Spleen (tissue), 13 donors: ENCODE measurements around the gene G6PC3. TPM values are rescaled to one million over a fixed set of nuclear protein-coding genes. Genes with fewer than 3 reads are reported as not detected.
A peak's percentile ranks its signal among the peaks of the same experiment; 100 is the strongest.
"Not testable (repeated sequence)": the region's sequence is repeated elsewhere in the genome, so short reads cannot be mapped to it uniquely, and the experiment has no call there.

ENCODE experiments used
- DNase-seq: peaks from one replicate; pipeline ENCODE4 v3.0.0-alpha.2; 2020
- H3K27ac ChIP-seq, 8 donors: fragments of 200-600 bp; sonication (generic) in 7 of 8; 1 replicate in 4 of 8; 2 replicates in 4 of 8; pipeline versions ENCODE4 v1.5.0 to v1.8.0; 2016 to 2021; ENCODE audit warnings: inconsistent platforms in 4 of 8, mild to moderate bottlenecking in 4 of 8, moderate library complexity in 1 of 8
- H3K27me3 ChIP-seq, 7 donors: fragments of 200-600 bp; sonication (generic) in 6 of 7; replicated peaks in 1 of 7; 1 replicate in 4 of 7; 2 replicates in 3 of 7; pipeline versions ENCODE4 v1.5.0 to v1.8.0; 2016 to 2021; ENCODE audit warnings: inconsistent platforms in 3 of 7, mild to moderate bottlenecking in 1 of 7
- H3K36me3 ChIP-seq, 6 donors: fragments of 200-600 bp; sonication (generic) in 5 of 6; 1 replicate in 4 of 6; 2 replicates in 2 of 6; pipeline versions ENCODE4 v1.5.0 to v1.8.0; 2016 to 2021; ENCODE audit warnings: inconsistent platforms in 2 of 6
- H3K4me1 ChIP-seq, 6 donors: fragments of 200-600 bp; sonication (generic) in 5 of 6; 1 replicate in 3 of 6; 2 replicates in 3 of 6; pipeline versions ENCODE4 v1.5.0 to v1.8.0; 2016 to 2021; ENCODE audit warnings: inconsistent platforms in 3 of 6
- H3K4me3 ChIP-seq, 8 donors: fragments of 200-600 bp; sonication (generic) in 7 of 8; 1 replicate in 4 of 8; 2 replicates in 4 of 8; pipeline versions ENCODE4 v1.5.0 to v1.8.0; 2016 to 2021; ENCODE audit warnings: inconsistent platforms in 4 of 8, mild to moderate bottlenecking in 4 of 8, moderate library complexity in 2 of 8
- H3K9me3 ChIP-seq, 8 donors: fragments of 200-600 bp; sonication (generic) in 7 of 8; 1 replicate in 4 of 8; 2 replicates in 4 of 8; pipeline versions ENCODE4 v1.5.0 to v1.8.0; 2016 to 2021; ENCODE audit warnings: inconsistent platforms in 4 of 8
- CTCF ChIP-seq, 11 experiments: fragments of 200-600 bp in 7 of 11; fragments of 450-650 bp in 4 of 11; sonication (generic) in 4 of 11; IDR thresholded peaks in 8 of 11; conservative IDR thresholded peaks in 3 of 11; 1 replicate in 7 of 11; 2 replicates in 4 of 11; pipeline versions ENCODE4 v1.4.0 to v1.8.0; 2016 to 2021; ENCODE audit warnings: antibody characterized with exemption in 11 of 11, inconsistent platforms in 4 of 11, mild to moderate bottlenecking in 1 of 11
- POLR2A ChIP-seq, 3 donors: fragments of 450-650 bp; IDR thresholded peaks; one replicate each; pipeline ENCODE4 v1.5.1; 2017; ENCODE audit warnings: antibody characterized with exemption in 3 of 3, mild to moderate bottlenecking in 1 of 3
- POLR2AphosphoS5 ChIP-seq, 3 donors: sonication (generic); formaldehyde crosslinking; IDR thresholded peaks; one replicate each; pipeline ENCODE4 v1.5.1; 2017; ENCODE audit warnings: antibody characterized with exemption in 3 of 3
- WGBS, 5 donors: extraction: QIAGEN DNeasy Blood & Tissue Kit in 3 of 5; methylation state at CpG; one replicate each; pipeline versions ENCODE4 v1.1.5 to v1.1.7; 2013 to 2018; 5-methylcytosine and 5-hydroxymethylcytosine counted together
- intact Hi-C: fragments of 100-400 bp; cut with DNase I; formaldehyde crosslinking; loops from one replicate; pipeline ENCODE4 v1.15.0; 2023; ENCODE audit warnings: low total_unique reads
- long read RNA-seq, 2 donors: transcript quantifications; one replicate each; lab custom pipeline, GENCODE V29; 2026
- polyA plus RNA-seq, 3 donors: library from polyadenylated mRNA; stranded (reverse); fragments of 200-250 nt; gene quantifications; one replicate each; pipeline ENCODE4 v1.2.1, GENCODE V29; 2013
- total RNA-seq, 7 donors: library from RNA; depleted of rRNA in 3 of 7; stranded (reverse); fragments of >200 nt in 3 of 7; fragmentation: NEBNext Ultra II Directional in 4 of 7; extraction: Animal tissue kit (Norgen Biotek cat#: 25700) in 4 of 7; gene quantifications; one replicate each; pipeline versions ENCODE4 v1.1.0 to v1.2.1, GENCODE V29; 2016 to 2021
- donor health status: healthy with polysubstance abuse.
- donor health status: DM: no; HTN: no; CAD: no; lungs with moderate emphysema.
- donor health status: DM: no; HTN: no; CAD: no.
- donor health status: Bipolar disorder and iron deficiency.
- donor health status: healthy.
- donor health status: DM: no; HTN: no; CAD: no.
- donor health status: DM: yes; HTN: yes; CAD: no.

G6PC3 gene
- total RNA-seq (10 to 100 TPM; 24.9 to 49.2 (median 39.2) TPM), polyA plus RNA-seq (10 to 100 TPM; 28.9 to 36.8 (median 35.9) TPM)
- long read RNA-seq, donor 1, transcript G6PC3-201 (6 exons, 1,533 nt), result major isoform, 16 of 21 reads
- long read RNA-seq, donor 1, partial matches to known transcripts, result 0 of 21 reads
- long read RNA-seq, donor 1, other reads (novel, unspliced or antisense), result 0 of 21 reads
- long read RNA-seq, donor 2, transcript G6PC3-201 (6 exons, 1,533 nt), result major isoform, 18 of 21 reads
- long read RNA-seq, donor 2, partial matches to known transcripts, result 0 of 21 reads
- long read RNA-seq, donor 2, other reads (novel, unspliced or antisense), result 0 of 21 reads

GRCh38 chr17:44070455-44071197 is at the start of gene G6PC3:
TSS of gene G6PC3 (plus strand) at chr17:44070735. CDS start at chr17:44070966, 231 bp downstream.
- Histone ChIP-seq H3K4me1 (peaks cover 16 to 75% (median 38%) of the 10 kb centered on the region in 6 donors), H3K4me3 (peak within 1 kb of the TSS; percentile 60 to 96 (median 80)), H3K27me3 (no peaks in the 10 kb centered on the region), H3K27ac (peak within 1 kb of the TSS; percentile 79 to 93 (median 88)), H3K9me3 (no peaks in the 10 kb centered on the region), H3K36me3 (peaks cover 0 to 24% (median 15%) of the 10 kb centered on the region in 6 donors)
- intact Hi-C loops, result no loop called here
- DNase-seq, result peak; percentile 97
- WGBS, 5 donors, result 0 to 1% (median 1%) methylated on average over 33 to 53 of the region's 53 CpGs
- peak; percentile 96 for TF ChIP-seq POLR2AphosphoS5 (IDR thresholded peaks at IDR 0.05)
- TF ChIP-seq POLR2A (IDR thresholded peaks at IDR 0.05), result peak in 1 of 3 donors; percentile 62
- TF ChIP-seq CTCF (IDR thresholded peaks at IDR 0.05 in 8 of 11, conservative IDR thresholded peaks at IDR 0.05 in 3 of 11), result peak in 3 of 11 experiments; percentile 20 to 33 (median 22)

- DNase-seq, H3K27ac ChIP-seq, H3K4me3 ChIP-seq, intact Hi-C loops, H3K9me3 ChIP-seq, H3K27me3 ChIP-seq, H3K4me1 ChIP-seq: not testable (repeated sequence)
- 94 to 98% (median 96%) methylated on average over 7 of the region's 7 CpGs for WGBS, 5 donors
- H3K36me3 ChIP-seq, result peaks cover 0 to 49% (median 8%) of the 10 kb centered on the region in 6 donors
Measured at GRCh38 chr17:44021227-44021626, 49.3 kb upstream of the G6PC3 start.

GRCh38 chr17:44022246-44022645 is 48.3 kb upstream of the G6PC3 start:
- TF ChIP-seq POLR2A (IDR thresholded peaks at IDR 0.05) (no peak), POLR2AphosphoS5 (IDR thresholded peaks at IDR 0.05) (no peak), CTCF (IDR thresholded peaks at IDR 0.05 in 8 of 11, conservative IDR thresholded peaks at IDR 0.05 in 3 of 11) (no peak)
- Histone ChIP-seq H3K4me3 (no peak overlapping the region), H3K9me3 (no peaks in the 10 kb centered on the region), H3K27ac (no peak overlapping the region), H3K27me3 (no peaks in the 10 kb centered on the region), H3K36me3 (peaks cover 0 to 49% (median 8%) of the 10 kb centered on the region in 6 donors), H3K4me1 (no peaks in the 10 kb centered on the region)
- intact Hi-C loops, result no loop called here
- no peak for DNase-seq
- WGBS, 5 donors, result 86 to 94% (median 90%) methylated on average over 2 of the region's 2 CpGs

- intact Hi-C loops, result no loop called here
- H3K27me3 ChIP-seq, result no peaks in the 10 kb centered on the region
- H3K9me3 ChIP-seq, result no peaks in the 10 kb centered on the region
- peaks cover 0 to 62% (median 8%) of the 10 kb centered on the region in 6 donors for H3K36me3 ChIP-seq
- H3K27ac ChIP-seq, result no peak overlapping the region
- DNase-seq, result no peak
- WGBS, 5 donors, result 88 to 95% (median 92%) methylated on average over 16 to 22 of the region's 22 CpGs
- no peaks in the 10 kb centered on the region for H3K4me1 ChIP-seq
- H3K4me3 ChIP-seq, result no peak overlapping the region
- TF ChIP-seq POLR2AphosphoS5 (IDR thresholded peaks at IDR 0.05) (peak in 2 of 3 donors; percentile 22 to 67), CTCF (IDR thresholded peaks at IDR 0.05 in 8 of 11, conservative IDR thresholded peaks at IDR 0.05 in 3 of 11) (no peak), POLR2A (IDR thresholded peaks at IDR 0.05) (no peak)
Measured at GRCh38 chr17:44023545-44024270, 46.8 kb upstream of the G6PC3 start.
